GM19035 (cell line): ENCODE data around the gene SENP7.
"Not testable (repeated sequence)": the region's sequence is repeated elsewhere in the genome, so short reads cannot be mapped to it uniquely, and the experiment has no call there.

Experiments
- ATAC-seq: cut with Tn5 transposase; IDR thresholded peaks from one replicate; pipeline ENCODE4 v1.9.1; 2021; ENCODE audit not compliant: unreplicated experiment

SENP7 gene

DNA sequence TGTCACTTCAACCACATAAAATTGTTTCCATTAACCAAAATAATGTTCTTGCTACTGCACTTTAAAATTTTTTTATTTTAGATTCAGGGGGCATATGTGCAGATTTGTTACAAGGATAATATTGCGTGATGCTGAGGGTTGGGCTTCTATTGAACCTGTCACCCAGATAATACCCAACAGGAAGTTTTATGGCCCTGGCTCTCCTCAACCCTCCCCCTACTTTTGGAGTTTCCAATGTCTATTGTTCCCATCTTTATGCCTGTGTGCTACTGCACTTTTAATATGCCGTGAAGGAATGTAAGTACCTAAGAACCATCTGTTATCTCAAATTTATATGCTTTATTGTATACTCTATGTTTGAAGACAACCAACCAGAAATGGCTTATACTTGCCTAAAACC is 150.6 kb downstream of the SENP7 start:
- no peak for ATAC-seq

DNA sequence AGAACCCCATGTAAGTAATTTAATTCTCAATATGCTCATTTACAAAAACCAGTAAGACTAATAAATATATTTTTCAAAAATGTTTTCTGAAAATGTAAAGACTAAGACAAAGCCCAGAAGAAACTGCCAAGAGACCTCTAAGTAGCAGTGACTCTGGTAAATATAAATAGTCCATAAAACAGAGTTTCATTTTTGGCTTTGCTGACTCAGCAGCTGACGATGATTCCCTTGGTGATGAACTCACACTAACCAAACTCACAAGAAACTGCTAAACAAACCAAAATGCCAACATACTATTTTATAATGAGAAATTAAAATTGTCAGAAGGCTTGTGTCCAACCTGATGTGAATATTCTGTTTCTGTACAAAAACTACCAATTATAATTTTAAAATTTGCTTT is 161.2 kb downstream of the SENP7 start:
- no peak for ATAC-seq

DNA sequence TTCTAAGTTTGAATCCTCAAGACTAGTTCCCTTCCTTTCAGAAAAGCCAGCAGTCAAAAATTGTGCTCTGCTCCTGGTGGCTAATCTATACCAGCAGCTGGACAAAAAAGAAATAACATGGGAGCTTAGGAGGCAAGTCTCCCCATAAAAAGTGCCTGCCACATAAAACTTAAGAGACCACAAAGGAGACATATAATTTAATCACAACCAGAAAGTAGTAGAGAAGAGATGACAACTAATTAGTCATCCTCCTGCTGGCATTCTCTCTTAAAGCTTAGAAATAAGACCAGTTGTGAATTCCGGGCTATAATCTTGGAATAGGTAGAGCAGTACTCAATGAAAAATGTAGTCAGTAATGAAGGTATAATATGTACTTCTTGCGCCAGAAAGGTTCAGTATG is 172.4 kb downstream of the SENP7 start:
- no peak for ATAC-seq

DNA sequence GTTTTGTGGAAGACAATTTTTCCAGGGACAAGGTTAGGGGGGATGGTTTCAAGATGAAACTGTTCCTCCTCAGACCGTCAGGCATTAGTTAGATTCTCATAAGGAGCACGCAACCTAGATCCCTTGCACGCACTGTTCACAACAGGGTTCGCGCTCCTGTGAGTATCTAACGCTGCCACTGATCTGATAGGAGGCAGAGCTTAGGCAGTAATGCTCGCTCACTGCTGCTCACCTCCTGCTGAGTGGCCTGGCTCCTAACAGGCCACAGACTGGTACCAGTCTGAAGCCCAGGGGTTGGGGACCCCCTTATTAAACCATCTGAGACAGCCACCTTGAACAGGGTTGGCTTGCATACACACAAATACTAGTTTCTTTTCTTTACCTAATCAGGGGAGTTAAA is 179.1 kb downstream of the SENP7 start:
- ATAC-seq: no peak

DNA sequence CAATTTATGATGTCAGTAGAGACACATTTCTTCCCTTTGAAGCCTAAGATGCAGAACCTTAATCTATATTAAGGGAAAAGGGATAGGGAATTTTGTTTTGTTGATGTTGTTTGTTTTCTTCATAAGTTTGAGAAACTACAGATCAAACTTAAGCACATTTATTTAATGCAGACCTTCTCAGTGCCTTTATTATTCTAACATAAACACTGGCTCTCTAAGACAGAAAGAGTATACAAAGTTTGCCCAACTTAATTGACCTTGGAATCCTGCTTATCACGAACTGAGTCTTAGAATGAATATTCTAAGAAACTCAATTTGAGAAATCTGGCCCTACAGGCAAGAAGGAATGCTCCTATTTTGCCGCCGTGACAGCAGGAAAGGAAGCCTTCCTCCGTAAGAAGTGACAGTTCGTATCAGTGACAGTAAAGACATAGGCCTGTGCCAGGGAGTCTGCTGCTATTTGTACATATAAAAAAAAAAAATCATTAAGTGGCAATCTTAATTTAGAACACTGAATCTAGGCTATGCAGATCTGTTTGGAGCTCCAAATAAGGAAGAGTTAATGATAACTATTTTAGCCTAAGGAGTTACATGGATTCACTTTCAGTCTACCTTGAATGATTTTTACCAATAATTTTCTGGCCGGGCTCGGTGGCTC is 183.9 kb downstream of the SENP7 start:
- no peak for ATAC-seq

DNA sequence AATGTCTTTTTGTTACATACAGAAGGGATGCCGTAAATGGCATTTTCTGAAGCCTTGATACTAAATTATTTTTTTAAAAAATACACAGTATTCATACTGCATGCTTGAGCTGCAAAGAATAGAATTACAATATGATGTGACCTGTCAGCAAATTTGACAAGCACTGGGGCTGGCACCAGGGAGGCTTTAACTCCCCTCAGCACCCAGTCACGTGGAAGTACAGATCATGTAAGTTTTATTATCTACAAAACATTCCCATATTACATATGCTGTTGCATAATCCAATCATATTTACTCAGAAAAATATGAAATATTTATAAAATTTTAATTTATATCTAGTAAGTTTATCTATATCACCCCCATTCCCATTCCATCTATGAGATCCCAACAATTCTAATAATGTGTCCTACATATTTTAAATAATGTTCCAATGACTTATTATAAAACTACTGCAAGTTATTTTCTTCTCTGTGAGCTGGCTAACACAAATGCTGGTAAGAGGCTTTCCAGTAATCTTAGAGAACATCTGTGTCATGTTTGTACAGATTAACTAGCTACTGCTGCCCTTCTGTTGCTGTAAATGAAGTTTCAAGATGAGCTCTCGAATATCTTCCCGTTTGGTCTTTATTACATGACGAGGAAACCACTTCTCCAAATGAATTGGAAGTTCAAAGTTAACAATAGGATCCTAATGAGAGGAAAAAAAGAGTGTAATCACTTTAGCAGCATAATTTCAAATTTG is 187.4 kb downstream of the SENP7 start:
- no peak for ATAC-seq

DNA sequence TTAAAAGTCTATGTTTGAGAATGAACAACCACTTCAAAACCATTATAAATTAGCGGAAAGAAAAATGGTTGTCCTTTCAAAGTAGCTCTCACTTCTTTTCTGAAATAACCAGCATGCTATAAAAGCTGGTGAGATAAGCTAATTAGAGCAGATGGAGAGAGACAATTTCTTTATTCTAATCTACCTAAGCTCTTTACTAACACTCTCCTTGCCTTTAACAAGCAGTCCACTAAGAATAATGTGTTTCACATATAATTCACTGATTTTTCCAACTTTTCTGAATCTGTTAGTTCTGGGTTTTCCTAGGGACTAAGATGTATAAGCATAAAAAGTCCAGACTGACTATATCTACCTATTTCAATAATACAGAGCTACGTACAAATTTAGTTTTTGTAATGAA is 192.5 kb downstream of the SENP7 start, which contains the start of gene IMPG2:
Gene IMPG2, minus strand, starts transcription at position 101 of the 400 bp plus-strand sequence. CDS start 203 bp downstream, outside the sequence.
- ATAC-seq: no peak

DNA sequence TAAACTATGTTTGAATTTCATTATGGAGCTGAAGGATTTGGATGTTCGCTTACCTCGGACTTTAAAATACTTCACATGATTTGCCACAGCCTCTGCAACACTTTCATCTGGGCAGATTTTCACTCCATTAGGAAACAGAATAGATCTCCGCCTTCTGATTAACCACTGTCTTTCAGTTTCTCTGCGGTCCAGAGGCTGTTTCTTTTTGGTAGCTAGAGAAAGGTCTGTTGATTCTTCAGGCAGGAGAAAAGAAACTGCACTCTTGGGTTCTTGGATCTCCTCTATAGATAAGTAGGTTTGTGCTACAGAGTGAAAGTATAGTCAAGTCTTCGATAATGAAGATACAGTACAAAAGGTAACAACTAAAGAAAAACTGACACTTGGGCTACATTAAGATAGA is 193.5 kb downstream of the SENP7 start:
- no peak for ATAC-seq

DNA sequence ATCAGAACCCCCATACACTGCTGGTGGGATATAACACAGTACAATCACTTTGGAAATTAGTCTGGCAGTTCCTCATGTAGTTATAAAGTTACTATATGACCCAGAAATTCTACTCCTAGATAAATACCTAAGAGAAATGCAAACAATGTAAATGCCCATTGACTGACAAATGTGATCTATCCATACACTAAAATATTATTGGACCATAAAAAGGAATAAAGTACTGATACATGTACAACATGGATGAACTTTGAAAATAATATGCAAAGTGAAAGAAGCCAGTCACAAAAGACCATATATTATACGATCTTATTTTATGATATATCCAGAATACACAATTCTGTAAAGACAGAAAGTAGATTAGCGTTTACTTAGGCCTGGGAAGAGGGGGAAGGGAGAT is 200.5 kb downstream of the SENP7 start:
- ATAC-seq: no peak

DNA sequence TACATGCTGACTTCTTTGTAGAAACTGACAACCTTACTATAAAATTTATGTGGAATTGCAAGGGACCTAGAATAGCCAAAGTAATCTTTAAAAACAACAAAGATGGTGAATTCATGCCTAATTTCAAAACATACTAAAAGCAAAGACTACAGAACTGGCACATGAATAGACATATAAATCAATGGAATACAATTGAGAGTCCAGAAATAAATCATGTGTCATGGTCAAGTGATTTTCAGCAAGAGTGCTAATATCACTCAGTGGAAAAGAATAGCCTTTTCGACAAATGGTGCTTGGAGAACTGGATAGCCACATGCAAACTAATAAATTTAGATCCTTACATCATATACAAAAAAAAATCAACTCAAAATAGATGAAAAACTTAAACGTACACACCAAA is 201.3 kb downstream of the SENP7 start:
- ATAC-seq: no peak

DNA sequence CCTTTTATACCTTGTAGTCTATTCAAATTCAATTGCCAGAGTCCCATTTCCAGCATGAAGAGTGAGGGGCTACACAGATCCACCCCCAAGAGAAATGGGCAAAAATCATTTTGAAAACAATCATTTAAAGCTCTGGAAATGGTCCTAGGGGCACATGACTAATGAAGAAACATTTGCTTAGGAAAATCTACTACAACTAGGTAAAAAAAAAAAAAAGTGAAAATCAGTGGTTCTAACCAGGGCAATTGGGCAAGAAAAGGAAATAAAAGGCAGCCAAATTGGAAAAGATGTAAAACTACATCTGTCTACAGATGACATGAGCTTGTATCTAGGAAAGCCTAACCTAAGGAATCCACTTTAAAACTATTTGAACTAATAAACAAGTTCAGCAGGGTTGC is 202.0 kb downstream of the SENP7 start:
- ATAC-seq: no peak

DNA sequence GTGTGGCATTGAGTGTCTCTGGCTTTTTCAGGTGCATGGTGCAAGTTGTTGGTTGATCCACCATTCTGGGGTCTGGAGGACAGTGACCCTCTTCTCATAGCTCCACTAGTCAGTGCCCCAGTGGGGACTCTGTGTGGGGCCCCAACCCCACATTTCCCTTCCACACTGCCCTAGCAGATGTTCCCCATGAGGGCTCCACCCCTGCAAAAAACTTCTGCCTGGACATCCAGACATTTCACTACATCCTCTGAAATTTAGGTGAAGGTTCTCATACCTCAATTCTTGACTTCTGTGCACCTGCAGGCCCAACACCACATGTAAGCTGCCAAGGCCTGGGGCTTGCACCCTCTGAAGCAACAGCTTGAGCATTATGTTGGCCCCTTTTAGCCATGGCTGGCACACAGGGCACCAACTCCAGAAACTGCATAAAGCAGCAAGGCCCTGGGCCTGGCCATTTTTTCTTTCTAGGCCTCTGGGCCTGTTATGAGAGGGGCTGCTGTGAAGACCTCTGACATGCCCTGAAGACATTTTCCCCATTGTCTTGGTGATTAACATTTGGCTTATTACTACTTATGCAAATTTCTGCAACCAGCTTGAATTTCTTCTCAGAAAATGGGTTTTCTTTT is 204.8 kb downstream of the SENP7 start:
- not testable (repeated sequence) for ATAC-seq

DNA sequence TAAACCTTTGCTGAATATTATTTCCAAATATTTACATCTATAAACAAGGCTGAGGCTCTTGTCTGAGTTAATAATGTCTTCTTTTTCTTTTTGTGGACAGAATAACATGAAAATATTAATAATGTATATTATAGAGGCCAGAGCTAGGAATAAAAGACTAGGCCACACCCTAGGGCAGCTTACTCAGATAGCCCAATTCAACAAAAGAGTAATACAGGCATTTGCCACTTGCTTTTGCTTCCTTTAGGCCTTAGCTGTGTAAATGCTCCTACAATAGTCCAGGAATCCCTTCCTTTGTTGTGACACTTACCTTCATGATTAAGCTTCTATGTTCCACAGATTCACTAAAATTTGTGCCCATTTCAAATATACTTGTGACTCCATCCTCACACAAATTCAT is 209.2 kb downstream of the SENP7 start:
- ATAC-seq: no peak

DNA sequence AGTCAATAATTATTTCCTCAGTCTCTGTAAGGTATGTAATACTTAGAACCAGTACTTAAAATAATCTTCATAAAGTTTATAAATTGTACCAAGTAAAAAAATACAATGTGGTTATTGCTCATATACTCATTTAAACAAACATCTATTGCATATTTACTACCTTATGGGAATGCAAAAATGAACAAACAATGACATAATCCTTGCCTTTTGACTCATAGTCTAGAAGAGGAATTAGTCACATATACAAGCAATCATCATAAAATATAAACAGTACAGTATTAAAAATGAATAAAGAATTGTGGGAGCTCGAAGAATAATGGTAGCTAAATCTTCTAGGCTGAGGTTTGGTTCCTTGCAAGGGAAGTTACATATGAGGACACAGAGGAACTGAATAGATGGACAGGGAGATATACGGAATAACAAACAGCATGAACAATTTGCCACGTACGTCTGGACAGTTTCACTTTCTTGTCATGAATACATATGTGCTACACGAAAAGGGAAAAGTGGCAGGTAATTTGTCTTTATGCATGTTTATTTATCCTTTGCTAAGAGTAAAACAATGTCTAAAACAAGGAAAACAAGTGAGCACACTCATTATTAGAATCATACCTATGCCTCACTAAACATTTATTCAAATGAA is 209.8 kb downstream of the SENP7 start:
- peak; percentile 79 for ATAC-seq

DNA sequence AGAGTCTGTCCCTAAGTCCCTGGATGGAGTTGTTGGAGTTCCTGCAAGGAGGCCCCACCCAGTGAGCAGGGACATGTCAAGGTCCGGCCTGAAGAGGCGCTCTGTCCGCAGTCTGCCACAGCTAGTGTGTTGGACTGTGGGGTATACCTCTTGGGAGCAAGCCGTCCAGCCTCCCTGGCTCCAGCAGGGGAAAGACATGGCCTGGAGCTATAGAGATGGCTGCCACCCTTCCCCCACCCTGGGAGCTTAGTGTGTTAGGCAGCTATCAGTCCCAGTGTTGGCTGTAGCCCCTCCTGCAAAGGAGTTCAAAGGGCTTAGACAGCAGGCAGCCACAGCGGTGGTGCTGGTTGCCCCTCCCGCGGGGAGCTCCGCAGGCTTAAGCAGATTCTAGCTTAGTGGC is 212.9 kb downstream of the SENP7 start:
- no peak for ATAC-seq

DNA sequence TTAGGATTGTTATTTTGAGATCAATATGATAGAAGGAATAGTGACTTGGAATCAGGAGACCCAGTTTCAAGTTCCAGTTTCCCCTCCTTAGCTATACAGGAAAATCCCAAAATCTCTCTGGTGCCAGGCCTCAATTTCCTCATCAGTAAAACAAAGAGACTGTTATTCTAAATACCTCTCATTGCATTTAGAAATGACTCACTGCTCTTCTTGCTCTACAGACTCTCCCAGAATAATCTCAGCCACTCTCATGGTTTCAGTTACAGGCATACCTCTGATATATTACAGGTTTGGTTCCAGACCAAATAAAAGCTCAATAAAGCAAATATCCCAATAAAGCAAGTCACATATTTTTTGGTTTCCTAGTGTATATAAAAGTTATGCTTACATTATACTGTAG is 221.0 kb downstream of the SENP7 start:
- no peak for ATAC-seq

DNA sequence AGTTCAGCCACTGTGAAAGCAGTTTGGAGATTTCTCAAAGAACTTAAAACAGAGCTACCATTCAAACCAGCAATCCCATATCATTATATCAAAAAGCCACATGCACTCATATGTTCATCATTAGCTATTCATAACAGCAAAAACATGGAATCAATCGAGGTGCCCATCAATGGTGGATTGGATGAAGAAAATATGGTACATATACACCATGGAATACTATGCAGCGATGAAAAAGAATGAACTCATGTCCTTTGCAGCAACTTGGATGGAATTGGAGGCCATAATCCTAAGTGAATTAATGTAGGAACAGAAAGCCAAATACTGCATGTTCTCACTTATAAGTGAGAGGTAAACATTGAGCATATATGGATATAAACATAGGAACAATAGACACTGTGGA is 224.7 kb downstream of the SENP7 start:
- ATAC-seq: no peak

DNA sequence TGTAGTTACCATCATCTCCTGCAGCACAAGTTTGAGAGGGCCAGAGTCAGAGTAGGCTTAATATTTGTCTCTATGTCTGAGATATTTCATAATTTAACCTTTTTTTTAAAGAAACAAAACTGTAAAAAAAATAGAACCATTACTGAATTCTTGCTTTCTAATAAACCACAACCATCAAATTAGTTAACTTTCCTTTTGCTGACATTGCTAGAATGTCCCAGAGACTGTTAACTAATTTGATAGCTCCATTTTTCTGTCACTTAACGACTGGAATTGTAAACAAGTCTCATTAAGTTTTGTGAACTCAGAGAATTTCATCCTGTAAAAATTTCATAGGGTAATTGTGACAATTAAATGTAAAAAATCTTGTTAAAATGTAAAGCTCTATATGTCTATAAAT is 228.3 kb downstream of the SENP7 start:
- no peak for ATAC-seq

DNA sequence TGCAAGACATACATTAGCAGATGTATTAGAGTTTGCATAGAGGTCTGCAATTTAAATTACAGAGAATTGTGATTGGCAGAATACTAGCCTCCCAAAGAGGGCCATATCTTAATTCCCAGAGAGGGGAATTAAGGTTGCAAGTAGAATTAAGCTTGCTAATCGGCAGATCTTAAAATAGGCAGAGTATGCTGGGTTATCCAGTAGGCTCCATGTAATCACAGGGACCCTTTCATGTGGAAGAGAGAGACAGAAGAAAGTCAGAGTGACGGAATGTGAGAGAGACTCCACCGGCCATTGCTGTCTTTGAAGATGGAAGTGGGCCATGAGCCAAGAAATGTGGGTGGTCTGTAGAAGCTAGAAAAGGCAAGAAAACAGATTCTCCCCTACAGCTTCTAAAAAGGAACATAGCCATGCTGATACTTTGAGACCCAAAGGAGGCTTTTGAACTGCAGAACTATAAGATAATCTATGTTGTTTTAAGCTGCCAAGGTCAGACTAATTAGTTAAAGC is 231.4 kb downstream of the SENP7 start:
- no peak for ATAC-seq

DNA sequence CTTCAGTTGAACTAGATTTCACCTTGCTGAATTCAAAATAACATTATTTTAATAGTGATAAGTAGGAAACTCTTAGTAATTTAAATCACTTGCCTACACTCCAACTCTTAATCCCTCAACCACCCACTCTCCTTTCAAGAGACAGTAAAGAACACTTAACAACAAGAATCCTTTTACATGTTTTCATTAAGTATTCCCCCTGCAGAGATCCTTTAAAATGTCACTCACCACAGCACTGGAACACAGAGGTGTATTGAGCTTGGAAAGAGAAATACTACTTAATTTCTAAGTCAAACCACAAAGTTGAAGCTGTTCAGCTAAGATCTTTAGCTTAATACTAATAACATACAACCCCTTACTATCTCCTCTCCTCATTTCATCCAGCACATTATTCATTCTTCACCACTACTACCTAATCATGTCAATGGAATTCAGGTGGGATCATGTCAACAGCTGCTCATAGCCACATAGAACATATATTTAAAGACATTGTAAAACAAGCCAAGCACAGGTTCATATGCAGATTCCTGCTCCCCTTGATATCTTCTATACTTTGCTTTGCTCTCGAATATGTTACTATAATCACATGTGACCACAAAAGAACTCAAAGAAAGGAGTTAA is 233.1 kb downstream of the SENP7 start:
- no peak for ATAC-seq

DNA sequence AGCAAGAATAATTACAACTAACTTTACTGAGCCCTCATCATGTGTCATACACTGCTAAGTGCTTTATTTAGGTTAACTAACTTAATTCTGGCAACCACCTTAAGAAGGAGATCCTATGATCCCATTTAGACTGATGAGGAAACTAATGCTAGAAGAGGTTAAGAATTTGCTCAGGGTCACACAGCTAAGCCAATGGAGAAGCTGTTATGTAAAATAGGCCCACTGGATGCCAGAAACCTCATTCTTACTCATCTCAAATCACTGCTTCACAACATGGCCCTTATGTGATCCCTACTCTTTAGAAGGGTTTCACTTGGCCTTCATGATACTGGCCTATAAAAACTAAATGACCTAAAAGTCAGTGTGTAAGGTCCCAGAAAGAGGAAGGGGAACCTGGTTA is 233.8 kb downstream of the SENP7 start:
- no peak for ATAC-seq
